Panc1 (cell line): ENCODE results near the gene CGB2. TPM values are rescaled to one million over a fixed set of nuclear protein-coding genes. Genes with fewer than 3 reads are reported as not detected.

ENCODE experiments used
- ATAC-seq: fragments of 200-7000 bp; cut with Tn5 transposase; 2 replicates; pipeline ENCODE4 v1.9.1; 2020; ENCODE audit warnings: mild to moderate bottlenecking, moderate library complexity
- BruUV-seq: library from RNA; stranded (reverse); fragments of 400-500 nt; replicated peaks from 2 replicates; lab custom pipeline; 2021; lab: Mats Ljungman, UMichigan
- CTCF ChIA-PET: fragments of 300-600 bp; sonication (Branson Sonifier 250); formaldehyde crosslinking; loops from one replicate; lab custom pipeline; 2022; ENCODE audit warnings: antibody characterized with exemption; lab: Charles Lee
- POLR2A ChIA-PET: fragments of 300-600 bp; sonication (Branson Sonifier 250); formaldehyde crosslinking; loops from one replicate; lab custom pipeline; 2022; ENCODE audit warnings: antibody characterized with exemption; lab: Charles Lee
- DNase-seq: peaks from one replicate; pipeline ENCODE4 v3.0.0-alpha.2; 2010; ENCODE audit warnings: low read depth, low spot score
- H3K27ac ChIP-seq: 2 replicates; pipeline ENCODE4 v1.5.1; 2011; ENCODE audit warnings: mild to moderate bottlenecking, low read length, inconsistent platforms
- H3K27me3 ChIP-seq: fragments of 200-500 bp; sonication (Bioruptor generic); 2 replicates; pipeline ENCODE4 v1.6.0; 2014; ENCODE audit warnings: low read length, inconsistent platforms; ENCODE audit not compliant: control insufficient read depth, insufficient read depth
- H3K36me3 ChIP-seq: fragments of 200-500 bp; sonication (Bioruptor generic); 2 replicates; pipeline ENCODE4 v1.5.1; 2014; ENCODE audit warnings: inconsistent platforms, mild to moderate bottlenecking, low read length, moderate library complexity; ENCODE audit not compliant: control insufficient read depth, insufficient read depth
- H3K4me1 ChIP-seq: 2 replicates; pipeline ENCODE4 v1.5.1; 2011; ENCODE audit warnings: inconsistent platforms, mild to moderate bottlenecking, low read length, moderate library complexity; ENCODE audit not compliant: control insufficient read depth, insufficient read depth
- H3K4me3 ChIP-seq, 2 experiments: 2 replicates each; pipeline ENCODE4 v1.5.1; 2011 to 2012; ENCODE audit warnings: low read depth in 2 of 2, low read length in 2 of 2, mild to moderate bottlenecking in 2 of 2, inconsistent platforms in 1 of 2, moderate library complexity in 1 of 2
- H3K9me3 ChIP-seq: fragments of 200-500 bp; sonication (Bioruptor generic); 2 replicates; pipeline ENCODE4 v1.5.1; 2014; ENCODE audit warnings: low read depth, mild to moderate bottlenecking, inconsistent platforms, low read length, moderate library complexity; ENCODE audit not compliant: control insufficient read depth, insufficient read depth
- POLR2AphosphoS5 ChIP-seq: IDR thresholded peaks from 2 replicates; pipeline ENCODE4 v1.6.1; 2012; ENCODE audit warnings: mild to moderate bottlenecking, low read depth, low read length, moderate library complexity
- SIN3A ChIP-seq: IDR thresholded peaks from 2 replicates; pipeline ENCODE4 v1.6.1; 2012; ENCODE audit warnings: low read depth, mild to moderate bottlenecking, low read length, moderate library complexity, borderline replicate concordance; ENCODE audit not compliant: insufficient read depth
- TCF7L2 ChIP-seq: IDR thresholded peaks from 2 replicates; pipeline ENCODE4 v1.6.1; 2011; ENCODE audit warnings: mild to moderate bottlenecking, low read depth, low read length, inconsistent platforms
- in situ Hi-C: cut with HindIII; loops from 2 replicates; pipeline ENCODE4 v1.10.0; 2016; ENCODE audit warnings: low sequenced_read_pairs, low pct_unique_long_range_greater_than_20kb
- intact Hi-C: fragments of 100-400 bp; cut with micrococcal nuclease; formaldehyde crosslinking; loops from one replicate; pipeline ENCODE4 v1.10.0; 2022; ENCODE audit not compliant: unreplicated experiment
- total RNA-seq: library from RNA; stranded (reverse); gene quantifications from one replicate; pipeline ENCODE4 v1.2.1, GENCODE V29; 2021; ENCODE audit not compliant: unreplicated experiment
- TF ChIP-seq, protein P1 (sequence below): fragments of 450-650 bp; IDR thresholded peaks from 2 replicates; pipeline ENCODE4 v1.5.1; 2017; ENCODE audit warnings: mild to moderate bottlenecking
- TF ChIP-seq, protein P2 (sequence below), 2 experiments: IDR thresholded peaks; 2 replicates each; pipeline ENCODE4 v1.6.1; 2011 to 2012; ENCODE audit warnings: low read depth in 2 of 2, control low read depth in 1 of 2, low read length in 1 of 2, mild to moderate bottlenecking in 1 of 2, moderate library complexity in 1 of 2; ENCODE audit not compliant: insufficient read depth in 1 of 2

Gene CGB2
- total RNA-seq, 1 experiment from 2014 or later = not detected

DNA sequence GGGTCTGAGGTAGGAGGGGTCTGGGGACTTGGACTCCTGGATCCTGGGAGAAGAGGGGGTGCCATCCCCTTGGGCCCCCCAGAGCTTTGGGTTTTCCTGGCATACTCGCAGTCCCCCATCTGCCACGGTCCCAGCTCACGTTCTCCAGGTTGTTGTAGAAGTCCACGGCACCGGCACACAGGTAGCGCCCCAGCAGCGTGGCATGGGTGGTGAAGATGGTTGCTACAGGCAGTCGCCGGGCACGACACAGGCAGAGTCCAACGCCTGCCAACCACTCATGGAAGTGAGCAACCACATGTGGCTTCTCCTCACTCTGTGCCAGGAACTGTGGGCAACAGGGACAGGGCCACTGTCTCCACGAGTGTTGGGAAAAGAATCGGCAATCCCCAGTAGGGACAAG is 46.0 kb upstream of the CGB2 start:
- Histone ChIP-seq H3K27me3 (no peaks in the 10 kb centered on the region), H3K27ac (no peak overlapping the region), H3K4me1 (no peaks in the 10 kb centered on the region), H3K4me3 (no peak overlapping the region), H3K9me3 (no peaks in the 10 kb centered on the region), H3K36me3 (no peaks in the 10 kb centered on the region)
- CTCF ChIA-PET = no interaction called here
- ATAC-seq = no peak
- intact Hi-C loops = no loop called here
- in situ Hi-C loops = no loop called here
- TF ChIP-seq SIN3A = no peak
- no peak for TF ChIP-seq TCF7L2
- TF ChIP-seq POLR2AphosphoS5 = no peak
- TF ChIP-seq, protein P1, sequence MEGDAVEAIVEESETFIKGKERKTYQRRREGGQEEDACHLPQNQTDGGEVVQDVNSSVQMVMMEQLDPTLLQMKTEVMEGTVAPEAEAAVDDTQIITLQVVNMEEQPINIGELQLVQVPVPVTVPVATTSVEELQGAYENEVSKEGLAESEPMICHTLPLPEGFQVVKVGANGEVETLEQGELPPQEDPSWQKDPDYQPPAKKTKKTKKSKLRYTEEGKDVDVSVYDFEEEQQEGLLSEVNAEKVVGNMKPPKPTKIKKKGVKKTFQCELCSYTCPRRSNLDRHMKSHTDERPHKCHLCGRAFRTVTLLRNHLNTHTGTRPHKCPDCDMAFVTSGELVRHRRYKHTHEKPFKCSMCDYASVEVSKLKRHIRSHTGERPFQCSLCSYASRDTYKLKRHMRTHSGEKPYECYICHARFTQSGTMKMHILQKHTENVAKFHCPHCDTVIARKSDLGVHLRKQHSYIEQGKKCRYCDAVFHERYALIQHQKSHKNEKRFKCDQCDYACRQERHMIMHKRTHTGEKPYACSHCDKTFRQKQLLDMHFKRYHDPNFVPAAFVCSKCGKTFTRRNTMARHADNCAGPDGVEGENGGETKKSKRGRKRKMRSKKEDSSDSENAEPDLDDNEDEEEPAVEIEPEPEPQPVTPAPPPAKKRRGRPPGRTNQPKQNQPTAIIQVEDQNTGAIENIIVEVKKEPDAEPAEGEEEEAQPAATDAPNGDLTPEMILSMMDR = no peak
- TF ChIP-seq, protein P2, sequence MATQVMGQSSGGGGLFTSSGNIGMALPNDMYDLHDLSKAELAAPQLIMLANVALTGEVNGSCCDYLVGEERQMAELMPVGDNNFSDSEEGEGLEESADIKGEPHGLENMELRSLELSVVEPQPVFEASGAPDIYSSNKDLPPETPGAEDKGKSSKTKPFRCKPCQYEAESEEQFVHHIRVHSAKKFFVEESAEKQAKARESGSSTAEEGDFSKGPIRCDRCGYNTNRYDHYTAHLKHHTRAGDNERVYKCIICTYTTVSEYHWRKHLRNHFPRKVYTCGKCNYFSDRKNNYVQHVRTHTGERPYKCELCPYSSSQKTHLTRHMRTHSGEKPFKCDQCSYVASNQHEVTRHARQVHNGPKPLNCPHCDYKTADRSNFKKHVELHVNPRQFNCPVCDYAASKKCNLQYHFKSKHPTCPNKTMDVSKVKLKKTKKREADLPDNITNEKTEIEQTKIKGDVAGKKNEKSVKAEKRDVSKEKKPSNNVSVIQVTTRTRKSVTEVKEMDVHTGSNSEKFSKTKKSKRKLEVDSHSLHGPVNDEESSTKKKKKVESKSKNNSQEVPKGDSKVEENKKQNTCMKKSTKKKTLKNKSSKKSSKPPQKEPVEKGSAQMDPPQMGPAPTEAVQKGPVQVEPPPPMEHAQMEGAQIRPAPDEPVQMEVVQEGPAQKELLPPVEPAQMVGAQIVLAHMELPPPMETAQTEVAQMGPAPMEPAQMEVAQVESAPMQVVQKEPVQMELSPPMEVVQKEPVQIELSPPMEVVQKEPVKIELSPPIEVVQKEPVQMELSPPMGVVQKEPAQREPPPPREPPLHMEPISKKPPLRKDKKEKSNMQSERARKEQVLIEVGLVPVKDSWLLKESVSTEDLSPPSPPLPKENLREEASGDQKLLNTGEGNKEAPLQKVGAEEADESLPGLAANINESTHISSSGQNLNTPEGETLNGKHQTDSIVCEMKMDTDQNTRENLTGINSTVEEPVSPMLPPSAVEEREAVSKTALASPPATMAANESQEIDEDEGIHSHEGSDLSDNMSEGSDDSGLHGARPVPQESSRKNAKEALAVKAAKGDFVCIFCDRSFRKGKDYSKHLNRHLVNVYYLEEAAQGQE (IDR thresholded peaks at IDR 0.05; ENCODE audit: insufficient read depth in 1 of 2, low read depth in 2 of 2, low read length in 1 of 2) = no peak
- no TSS peak for BruUV-seq
- DNase-seq = no peak
- POLR2A ChIA-PET = no interaction called here

DNA sequence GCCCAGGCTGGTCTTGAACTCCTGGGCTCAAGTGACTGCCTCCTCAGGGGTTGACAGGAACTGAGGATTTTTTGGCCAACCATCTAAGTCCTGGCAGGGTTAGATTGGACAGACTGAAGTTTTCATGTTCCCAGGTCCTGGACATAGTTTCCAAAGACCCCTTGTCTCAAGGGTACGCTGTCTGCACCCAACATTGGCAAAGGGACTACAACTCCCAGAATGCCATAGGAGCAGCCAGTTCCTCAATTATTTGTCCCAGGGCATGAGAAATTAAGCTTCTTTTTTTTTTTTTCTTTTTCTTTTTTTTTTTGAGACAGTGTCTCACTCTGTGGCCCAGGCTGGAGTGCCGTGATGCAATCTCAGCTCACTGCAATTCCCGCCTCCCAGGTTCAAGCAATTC is 45.5 kb upstream of the CGB2 start:
- H3K36me3 ChIP-seq = no peaks in the 10 kb centered on the region
- H3K27me3 ChIP-seq = no peaks in the 10 kb centered on the region
- DNase-seq (no peak), ATAC-seq (no peak)
- no peak overlapping the region for H3K4me3 ChIP-seq
- no peak overlapping the region for H3K27ac ChIP-seq
- intact Hi-C loops (no loop called here), in situ Hi-C loops (no loop called here)
- TF ChIP-seq, protein P1 = no peak
- TF ChIP-seq SIN3A (no peak), POLR2AphosphoS5 (no peak), TCF7L2 (no peak)
- TF ChIP-seq, protein P2 (IDR thresholded peaks at IDR 0.05; ENCODE audit: insufficient read depth in 1 of 2, low read depth in 2 of 2, low read length in 1 of 2) = no peak
- H3K4me1 ChIP-seq = no peaks in the 10 kb centered on the region
- no peaks in the 10 kb centered on the region for H3K9me3 ChIP-seq
- no TSS peak for BruUV-seq
- ChIA-PET CTCF (interaction anchor here (0.6 to 1.6 kb wide), 2 partner anchors 16 to 158 kb away, joined by 3 to 4 read pairs; no protein-coding TSS in a partner anchor), POLR2A (no interaction called here)
